Vagina (tissue), 2 donors: ENCODE measurements around the gene FAM3A. TPM values are rescaled to one million over a fixed set of nuclear protein-coding genes. Genes with fewer than 3 reads are reported as not detected.

Source experiments
- DNase-seq, 2 donors: peaks; one replicate each; pipeline ENCODE4 v3.0.0-alpha.2; 2017; ENCODE audit errors: extremely low spot score in 2 of 2
- H3K27ac ChIP-seq: fragments of 200-600 bp; sonication (generic); one replicate; pipeline ENCODE4 v1.5.1; 2019
- H3K27me3 ChIP-seq: fragments of 200-600 bp; sonication (generic); one replicate; pipeline ENCODE4 v1.5.1; 2019
- H3K36me3 ChIP-seq, 2 donors: fragments of 200-600 bp; sonication (generic); one replicate each; pipeline ENCODE4 v1.5.1; 2017 to 2019
- H3K4me1 ChIP-seq: fragments of 200-600 bp; sonication (generic); one replicate; pipeline ENCODE4 v1.5.1; 2019
- H3K4me3 ChIP-seq, 2 donors: fragments of 200-600 bp; sonication (generic); 1 replicate in 1 of 2; 2 replicates in 1 of 2; pipeline ENCODE4 v1.5.1; 2016 to 2019
- H3K9me3 ChIP-seq: fragments of 200-600 bp; sonication (generic); one replicate; pipeline ENCODE4 v1.5.1; 2019
- CTCF ChIP-seq, 3 experiments: fragments of 450-650 bp in 2 of 3; fragments of 200-600 bp in 1 of 3; sonication (generic) in 1 of 3; IDR thresholded peaks; one replicate each; pipeline ENCODE4 v1.5.1; 2017 to 2019; ENCODE audit warnings: antibody characterized with exemption in 3 of 3, mild to moderate bottlenecking in 2 of 3, moderate library complexity in 2 of 3
- POLR2A ChIP-seq, 2 donors: fragments of 450-650 bp; IDR thresholded peaks; one replicate each; pipeline ENCODE4 v1.6.1; 2017; ENCODE audit warnings: antibody characterized with exemption in 2 of 2, mild to moderate bottlenecking in 2 of 2, moderate library complexity in 2 of 2
- POLR2AphosphoS5 ChIP-seq, 2 donors: sonication (generic); formaldehyde crosslinking; IDR thresholded peaks; one replicate each; pipeline ENCODE4 v1.9.0; 2017; ENCODE audit warnings: antibody characterized with exemption in 2 of 2, mild to moderate bottlenecking in 2 of 2, low read depth in 1 of 2; ENCODE audit not compliant: insufficient read depth in 1 of 2
- intact Hi-C: fragments of 100-400 bp; cut with DNase I; formaldehyde crosslinking; loops from one replicate; pipeline ENCODE4 v1.15.1; 2023
- total RNA-seq: library from RNA; depleted of rRNA; stranded (reverse); fragments of >200 nt; gene quantifications from one replicate; pipeline ENCODE4 v1.2.3, GENCODE V29; 2016

Gene FAM3A
- total RNA-seq, 1 donor from 2014 or later = 59.9 TPM

DNA sequence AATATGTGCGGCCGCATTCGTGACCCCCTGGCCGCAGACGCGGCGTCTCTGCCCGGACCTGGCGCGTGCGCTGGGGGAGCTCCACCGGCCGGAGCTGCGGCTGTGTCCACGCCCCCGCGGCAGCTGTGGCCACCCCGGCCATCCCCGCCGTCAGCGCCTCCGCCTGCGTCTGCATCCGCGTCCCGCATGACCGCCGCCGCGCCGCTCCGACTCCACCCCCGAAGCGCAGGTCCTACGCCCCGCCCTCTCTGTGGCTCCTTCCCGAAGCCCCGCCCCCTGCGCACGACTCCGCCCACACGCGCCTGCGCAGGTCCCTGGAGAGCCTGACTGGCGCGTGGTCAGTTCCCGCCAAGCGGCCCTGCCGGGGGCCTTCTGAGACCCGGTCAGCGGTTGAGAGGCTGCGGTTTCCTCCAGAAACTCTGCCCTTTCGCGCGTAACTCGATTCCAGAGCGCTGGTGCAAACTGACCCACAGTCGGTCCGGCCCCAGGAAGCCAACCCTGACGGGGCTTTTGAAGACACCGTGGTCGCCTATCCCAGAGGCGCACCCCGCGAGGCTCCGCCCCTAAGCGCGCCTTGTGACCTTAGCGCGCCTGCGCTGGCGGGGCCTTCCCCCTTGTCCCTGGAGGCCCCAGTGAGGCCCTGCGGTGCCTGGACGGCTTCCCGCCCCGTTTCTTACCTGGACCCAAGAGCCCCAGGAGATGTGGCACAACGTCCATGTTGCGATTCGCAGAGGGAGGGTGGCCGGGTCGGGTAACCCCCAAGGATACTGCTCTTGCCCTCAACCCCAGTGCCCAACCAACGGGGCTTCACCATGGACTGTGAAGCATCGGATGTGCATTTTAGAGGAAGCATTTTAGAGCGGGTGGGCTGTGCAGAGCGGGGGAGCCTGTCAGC is 37.1 kb downstream of the FAM3A start, which contains the start of gene LAGE3:
LAGE3 (minus strand) TSS at position 554 of the 895 bp plus-strand sequence; CDS start at position 188, 366 bp downstream.
- H3K27ac ChIP-seq = peak within 1 kb of the TSS; percentile 72
- peaks cover 5% of the 10 kb centered on the region for H3K4me1 ChIP-seq
- intact Hi-C loops = loop anchor here (5.0 kb wide), 1 partner anchor 38 kb away; the partner anchor contains the start of gene FAM3A
- no peaks in the 10 kb centered on the region for H3K9me3 ChIP-seq
- DNase-seq = no peak
- H3K4me3 ChIP-seq = peak within 1 kb of the TSS; percentile 49 to 52
- no peaks in the 10 kb centered on the region for H3K36me3 ChIP-seq
- TF ChIP-seq POLR2AphosphoS5 (IDR thresholded peaks at IDR 0.05; ENCODE audit: insufficient read depth in 1 of 2, low read depth in 1 of 2) (peak; percentile 75 to 85), POLR2A (IDR thresholded peaks at IDR 0.05) (peak in 1 of 2 donors; percentile 28), CTCF (IDR thresholded peaks at IDR 0.05) (no peak)
- no peaks in the 10 kb centered on the region for H3K27me3 ChIP-seq

DNA sequence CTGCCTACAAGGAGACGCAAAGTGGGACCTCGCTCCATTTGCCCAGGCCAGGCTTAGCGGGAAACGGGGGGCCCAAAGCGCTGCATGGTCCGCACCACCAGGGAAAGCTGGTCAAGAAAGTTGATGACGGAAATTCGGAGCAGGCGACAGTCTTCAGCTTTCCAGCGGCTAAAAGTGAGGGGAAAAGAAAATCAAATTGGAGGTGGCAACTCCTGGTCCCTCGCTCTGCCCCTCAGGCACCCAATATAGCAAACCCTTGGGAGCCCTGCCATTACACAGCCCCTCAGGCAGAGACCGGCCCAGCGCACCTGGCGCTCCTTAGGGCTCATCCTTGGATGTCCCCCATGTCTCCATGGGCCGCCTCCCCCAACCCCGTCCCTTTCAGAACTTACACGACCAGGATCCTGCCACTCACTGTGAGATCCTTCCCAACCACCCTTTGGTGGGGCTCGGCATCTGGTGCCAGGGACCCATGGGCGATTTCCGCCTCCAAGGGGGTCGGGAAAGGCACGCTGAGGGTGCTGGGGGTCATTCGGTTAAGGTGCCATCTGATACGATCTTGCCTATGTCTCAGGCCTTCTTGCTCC is 38.0 kb downstream of the FAM3A start:
- Histone ChIP-seq H3K36me3 (no peaks in the 10 kb centered on the region), H3K4me3 (peak overlapping the region; percentile 49 to 52), H3K27ac (peak overlapping the region; percentile 72), H3K27me3 (no peaks in the 10 kb centered on the region), H3K4me1 (peaks cover 5% of the 10 kb centered on the region), H3K9me3 (no peaks in the 10 kb centered on the region)
- no peak for DNase-seq
- TF ChIP-seq CTCF (IDR thresholded peaks at IDR 0.05) (no peak), POLR2AphosphoS5 (IDR thresholded peaks at IDR 0.05; ENCODE audit: insufficient read depth in 1 of 2, low read depth in 1 of 2) (no peak)
- intact Hi-C loops = loop anchor here (5.0 kb wide), 1 partner anchor 39 kb away; the partner anchor contains the start of gene FAM3A

- no peak for DNase-seq
- Histone ChIP-seq H3K27ac (no peak overlapping the region), H3K4me3 (no peak overlapping the region), H3K4me1 (peaks cover 5% of the 10 kb centered on the region), H3K9me3 (no peaks in the 10 kb centered on the region), H3K36me3 (no peaks in the 10 kb centered on the region), H3K27me3 (no peaks in the 10 kb centered on the region)
- intact Hi-C loops = loop anchor here (5.0 kb wide), 1 partner anchor 40 kb away; the partner anchor contains the start of gene FAM3A
- TF ChIP-seq CTCF (IDR thresholded peaks at IDR 0.05) (no peak), POLR2AphosphoS5 (IDR thresholded peaks at IDR 0.05; ENCODE audit: insufficient read depth in 1 of 2, low read depth in 1 of 2) (no peak), POLR2A (IDR thresholded peaks at IDR 0.05) (no peak)
Observed at GRCh38 chrX:154476821-154477220, 39.2 kb downstream of the FAM3A start.

DNA sequence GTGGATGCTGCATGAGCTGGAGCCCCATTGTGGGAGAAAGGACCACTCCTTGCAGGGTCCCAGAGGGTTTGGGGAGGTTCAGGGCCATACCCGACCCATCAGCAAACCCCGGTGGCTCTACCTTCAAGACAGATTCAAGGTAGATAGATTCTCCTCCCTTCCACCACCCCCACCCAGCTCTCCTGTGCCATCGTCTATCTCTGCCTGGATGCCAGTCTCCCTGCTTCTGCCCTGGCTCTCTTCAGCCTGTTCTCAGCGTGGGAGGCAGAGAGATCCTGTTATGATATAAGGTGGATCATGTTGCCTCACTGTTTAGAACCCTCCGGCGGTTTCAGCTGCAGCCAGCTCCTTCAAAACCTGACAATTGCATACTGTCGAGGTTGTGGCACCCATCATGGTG is 42.3 kb downstream of the FAM3A start:
- H3K27me3 ChIP-seq = no peaks in the 10 kb centered on the region
- intact Hi-C loops = no loop called here

More for the DNA sequence above, 42.3 kb downstream of the FAM3A start:
- no peak for DNase-seq
- H3K36me3 ChIP-seq = peaks cover 0 to 22% of the 10 kb centered on the region in 2 donors
- no peaks in the 10 kb centered on the region for H3K9me3 ChIP-seq
- no peak for TF ChIP-seq CTCF (IDR thresholded peaks at IDR 0.05)
- no peak for TF ChIP-seq POLR2A (IDR thresholded peaks at IDR 0.05)
- no peak for TF ChIP-seq POLR2AphosphoS5 (IDR thresholded peaks at IDR 0.05; ENCODE audit: insufficient read depth in 1 of 2, low read depth in 1 of 2)
- no peak overlapping the region for H3K4me3 ChIP-seq
- no peak overlapping the region for H3K27ac ChIP-seq
- peaks cover 5% of the 10 kb centered on the region for H3K4me1 ChIP-seq
